GM21367 (cell line): Measurements from ENCODE around the gene METTL27.
"Not testable (repeated sequence)": the region's sequence is repeated elsewhere in the genome, so short reads cannot be mapped to it uniquely, and the experiment has no call there.

ENCODE experiments used
- ATAC-seq: cut with Tn5 transposase; IDR thresholded peaks from one replicate; pipeline ENCODE4 v1.9.1; 2021; ENCODE audit not compliant: unreplicated experiment

The METTL27 gene

GRCh38 chr7:73842067-73842976 is at the start of gene METTL27:
TSS of gene METTL27 (minus strand) at chr7:73842516. CDS start at chr7:73842140, 376 bp downstream.
- peak; percentile 79 for ATAC-seq

- no peak for ATAC-seq
Observed at GRCh38 chr7:73891178-73891885, 49.0 kb upstream of the METTL27 start.

- no peak for ATAC-seq
Observed at GRCh38 chr7:73890555-73891147, 48.3 kb upstream of the METTL27 start.

- no peak for ATAC-seq
Observed at GRCh38 chr7:73888959-73889358, 46.6 kb upstream of the METTL27 start.

- ATAC-seq, result no peak
Observed at GRCh38 chr7:73887762-73888161, 45.4 kb upstream of the METTL27 start.

- ATAC-seq, result no peak
Observed at GRCh38 chr7:73885975-73886798, 43.9 kb upstream of the METTL27 start.

GRCh38 chr7:73885433-73885974 is 43.2 kb upstream of the METTL27 start:
- ATAC-seq, result no peak

GRCh38 chr7:73884867-73885422 is 42.6 kb upstream of the METTL27 start:
- ATAC-seq, result not testable (repeated sequence)

- no peak for ATAC-seq
Observed at GRCh38 chr7:73882047-73882402, 39.7 kb upstream of the METTL27 start.

GRCh38 chr7:73881352-73882046 is 39.2 kb upstream of the METTL27 start:
- no peak for ATAC-seq

GRCh38 chr7:73880755-73881328 is 38.5 kb upstream of the METTL27 start:
- ATAC-seq, result no peak

GRCh38 chr7:73879977-73880681 is 37.8 kb upstream of the METTL27 start:
- ATAC-seq, result no peak

- no peak for ATAC-seq
Observed at GRCh38 chr7:73876973-73877372, 34.7 kb upstream of the METTL27 start.

GRCh38 chr7:73876361-73876760 is 34.0 kb upstream of the METTL27 start:
- ATAC-seq, result no peak

GRCh38 chr7:73872056-73872908 is 30.0 kb upstream of the METTL27 start:
- no peak for ATAC-seq

- ATAC-seq, result no peak
Observed at GRCh38 chr7:73871163-73872011, 29.1 kb upstream of the METTL27 start.

- no peak for ATAC-seq
Observed at GRCh38 chr7:73870041-73870492, 27.8 kb upstream of the METTL27 start.
